KMS-11 (cell line): Measurements from ENCODE around the gene EML5.

Experiments used
- H2AFZ ChIP-seq: fragments of 200-600 bp; sonication (generic); 2 replicates; pipeline ENCODE4 v1.6.1; 2016; ENCODE audit warnings: antibody characterized with exemption, mixed run types, low read depth
- H3K27ac ChIP-seq: fragments of 200-600 bp; sonication (generic); 2 replicates; pipeline ENCODE4 v1.6.1; 2016; ENCODE audit warnings: mild to moderate bottlenecking, mixed run types
- H3K27me3 ChIP-seq: fragments of 200-600 bp; sonication (generic); 2 replicates; pipeline ENCODE4 v1.6.1; 2017; ENCODE audit warnings: mild to moderate bottlenecking, low read depth, mixed run types, moderate library complexity; ENCODE audit not compliant: insufficient read depth
- H3K36me3 ChIP-seq: fragments of 200-600 bp; sonication (generic); 2 replicates; pipeline ENCODE4 v1.6.1; 2017; ENCODE audit warnings: mild to moderate bottlenecking, mixed run types; ENCODE audit not compliant: insufficient read depth
- H3K4me1 ChIP-seq: fragments of 200-600 bp; sonication (generic); 2 replicates; pipeline ENCODE4 v1.6.1; 2016; ENCODE audit warnings: mild to moderate bottlenecking, low read depth, mixed run types; ENCODE audit not compliant: poor library complexity, severe bottlenecking
- H3K4me2 ChIP-seq: fragments of 200-600 bp; sonication (generic); 2 replicates; pipeline ENCODE4 v1.7.0; 2016; ENCODE audit warnings: mild to moderate bottlenecking, mixed run types
- H3K4me3 ChIP-seq: fragments of 200-600 bp; sonication (generic); IDR thresholded peaks from 2 replicates; pipeline ENCODE4 v1.6.1; 2017; ENCODE audit warnings: low read depth, low read length, mixed read lengths; ENCODE audit not compliant: insufficient read depth
- H3K79me2 ChIP-seq: fragments of 200-600 bp; sonication (generic); 2 replicates; pipeline ENCODE4 v1.6.1; 2016; ENCODE audit warnings: low read depth, mixed run types; ENCODE audit not compliant: insufficient read depth
- H3K9ac ChIP-seq: fragments of 200-600 bp; sonication (generic); 2 replicates; pipeline ENCODE4 v1.6.1; 2016; ENCODE audit warnings: mild to moderate bottlenecking, mixed run types
- H4K20me1 ChIP-seq: fragments of 200-600 bp; sonication (generic); 2 replicates; pipeline ENCODE4 v1.6.1; 2016; ENCODE audit warnings: mild to moderate bottlenecking, mixed run types; ENCODE audit not compliant: insufficient read depth
- CTCF ChIP-seq: fragments of 200-600 bp; sonication (generic); conservative IDR thresholded peaks from 2 replicates; pipeline ENCODE4 v1.6.1; 2017; ENCODE audit warnings: low read depth, mild to moderate bottlenecking, antibody characterized with exemption, low read length, moderate library complexity, mixed read lengths

The EML5 gene

GRCh38 chr14:88753873-88754272, 38.9 kb downstream of the EML5 start:
- no peak overlapping the region for H3K4me3 ChIP-seq
- TF ChIP-seq CTCF, result no peak
- H3K36me3 ChIP-seq, result no peaks in the 10 kb centered on the region
- H2AFZ ChIP-seq, result no peak overlapping the region
- H3K27me3 ChIP-seq, result no peaks in the 10 kb centered on the region
- no peak overlapping the region for H3K9ac ChIP-seq
- peaks cover 11% of the 10 kb centered on the region for H3K4me1 ChIP-seq
- H4K20me1 ChIP-seq, result no peaks in the 10 kb centered on the region
- no peaks in the 10 kb centered on the region for H3K79me2 ChIP-seq
- H3K27ac ChIP-seq, result no peak overlapping the region
- no peak overlapping the region for H3K4me2 ChIP-seq

GRCh38 chr14:88750945-88751344, 41.8 kb downstream of the EML5 start:
- Histone ChIP-seq H3K79me2 (no peaks in the 10 kb centered on the region), H3K27ac (no peak overlapping the region), H4K20me1 (no peaks in the 10 kb centered on the region), H3K4me1 (peaks cover 24% of the 10 kb centered on the region), H3K4me2 (no peak overlapping the region), H3K36me3 (no peaks in the 10 kb centered on the region), H3K4me3 (no peak overlapping the region), H3K27me3 (no peaks in the 10 kb centered on the region), H2AFZ (no peak overlapping the region), H3K9ac (no peak overlapping the region)
- TF ChIP-seq CTCF, result no peak

- H2AFZ ChIP-seq, result no peak overlapping the region
- no peaks in the 10 kb centered on the region for H4K20me1 ChIP-seq
- no peak overlapping the region for H3K4me2 ChIP-seq
- H3K4me3 ChIP-seq, result no peak overlapping the region
- no peaks in the 10 kb centered on the region for H3K27me3 ChIP-seq
- no peaks in the 10 kb centered on the region for H3K79me2 ChIP-seq
- no peaks in the 10 kb centered on the region for H3K36me3 ChIP-seq
- no peak for TF ChIP-seq CTCF
- no peak overlapping the region for H3K27ac ChIP-seq
- peaks cover 24% of the 10 kb centered on the region for H3K4me1 ChIP-seq
- no peak overlapping the region for H3K9ac ChIP-seq
These were observed 42.3 kb downstream of the EML5 start for GRCh38 chr14:88750413-88750812.

- Histone ChIP-seq H3K9ac (peak overlapping the region; percentile 15; the same call in 1 of the 2 replicates), H3K4me1 (peaks cover 24% of the 10 kb centered on the region), H3K27me3 (no peaks in the 10 kb centered on the region), H3K27ac (peak overlapping the region; percentile 42; the same call in 1 of the 2 replicates), H4K20me1 (no peaks in the 10 kb centered on the region), H3K79me2 (no peaks in the 10 kb centered on the region), H2AFZ (no peak overlapping the region), H3K4me3 (no peak overlapping the region), H3K4me2 (peak overlapping the region; percentile 68), H3K36me3 (no peaks in the 10 kb centered on the region)
- no peak for TF ChIP-seq CTCF
These were observed 43.6 kb downstream of the EML5 start for GRCh38 chr14:88749139-88749538.
